ENCODE data around the gene CLIC6. TPM values are rescaled to one million over a fixed set of nuclear protein-coding genes. Genes with fewer than 3 reads are reported as not detected.

CLIC6 gene
- total RNA-seq, 4 donors from 2014 or later = 2.5 to 10.0 (median 3.7) TPM

DNA sequence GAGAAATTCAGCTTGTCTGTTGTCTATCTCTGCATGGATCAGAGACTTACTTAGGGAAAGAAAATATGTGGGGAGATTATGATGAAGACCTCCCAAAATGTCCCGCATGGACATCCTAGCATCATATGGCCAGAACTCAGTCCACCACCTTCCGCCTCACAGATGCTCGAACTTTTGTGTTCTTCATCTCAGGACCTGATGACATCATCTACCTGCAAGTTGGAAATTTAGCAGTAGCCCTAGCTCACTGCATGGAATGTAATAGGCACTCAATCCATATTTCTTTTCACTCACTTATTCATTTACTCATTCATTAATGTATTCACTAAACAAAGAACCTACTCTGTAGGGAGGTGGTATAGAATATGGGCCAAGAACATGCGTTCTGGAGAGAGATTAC lies 96.8 kb downstream of the CLIC6 start:
- WGBS = 90% methylated on average over 4 of the region's 4 CpGs
- no peaks in the 10 kb centered on the region for H3K36me3 ChIP-seq
- TF ChIP-seq POLR2A (IDR thresholded peaks at IDR 0.05) = no peak
- TF ChIP-seq, protein P1, sequence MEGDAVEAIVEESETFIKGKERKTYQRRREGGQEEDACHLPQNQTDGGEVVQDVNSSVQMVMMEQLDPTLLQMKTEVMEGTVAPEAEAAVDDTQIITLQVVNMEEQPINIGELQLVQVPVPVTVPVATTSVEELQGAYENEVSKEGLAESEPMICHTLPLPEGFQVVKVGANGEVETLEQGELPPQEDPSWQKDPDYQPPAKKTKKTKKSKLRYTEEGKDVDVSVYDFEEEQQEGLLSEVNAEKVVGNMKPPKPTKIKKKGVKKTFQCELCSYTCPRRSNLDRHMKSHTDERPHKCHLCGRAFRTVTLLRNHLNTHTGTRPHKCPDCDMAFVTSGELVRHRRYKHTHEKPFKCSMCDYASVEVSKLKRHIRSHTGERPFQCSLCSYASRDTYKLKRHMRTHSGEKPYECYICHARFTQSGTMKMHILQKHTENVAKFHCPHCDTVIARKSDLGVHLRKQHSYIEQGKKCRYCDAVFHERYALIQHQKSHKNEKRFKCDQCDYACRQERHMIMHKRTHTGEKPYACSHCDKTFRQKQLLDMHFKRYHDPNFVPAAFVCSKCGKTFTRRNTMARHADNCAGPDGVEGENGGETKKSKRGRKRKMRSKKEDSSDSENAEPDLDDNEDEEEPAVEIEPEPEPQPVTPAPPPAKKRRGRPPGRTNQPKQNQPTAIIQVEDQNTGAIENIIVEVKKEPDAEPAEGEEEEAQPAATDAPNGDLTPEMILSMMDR (IDR thresholded peaks at IDR 0.05) = no peak
- TF ChIP-seq EP300 (IDR thresholded peaks at IDR 0.05) = no peak
- no peak for TF ChIP-seq POLR2AphosphoS5 (IDR thresholded peaks at IDR 0.05)

DNA sequence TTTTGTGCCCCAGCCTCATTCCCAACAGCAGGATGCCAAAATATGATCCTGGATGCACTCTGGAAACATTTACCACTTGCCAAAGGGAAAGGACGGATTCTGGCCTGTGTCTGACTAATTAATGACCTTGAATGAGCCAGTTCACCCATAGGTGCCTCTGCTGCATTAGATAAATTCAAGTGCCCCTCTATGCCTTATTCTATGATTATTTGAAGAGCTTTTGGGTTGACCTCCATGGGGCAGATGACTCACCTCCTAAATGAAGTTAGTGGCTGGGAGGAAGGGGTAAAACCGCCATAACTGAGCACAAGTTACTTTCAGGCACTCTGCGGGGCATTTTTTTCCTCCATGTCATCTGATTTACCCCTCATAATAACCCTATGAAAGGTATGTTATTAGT lies 98.1 kb downstream of the CLIC6 start:
- Histone ChIP-seq H3K4me1 (no peaks in the 10 kb centered on the region), H3K27ac (no peak overlapping the region), H3K4me3 (no peak overlapping the region), H3K36me3 (no peaks in the 10 kb centered on the region), H3K9me3 (no peaks in the 10 kb centered on the region), H3K27me3 (no peaks in the 10 kb centered on the region)
- WGBS = 89% methylated on average over 3 of the region's 3 CpGs
- DNase-seq (ENCODE audit: low spot score in 2 of 2) = no peak
- TF ChIP-seq POLR2A (IDR thresholded peaks at IDR 0.05) = no peak
- no peak for TF ChIP-seq POLR2AphosphoS5 (IDR thresholded peaks at IDR 0.05)
- TF ChIP-seq EP300 (IDR thresholded peaks at IDR 0.05) = no peak
- TF ChIP-seq, protein P1 (IDR thresholded peaks at IDR 0.05) = no peak

More for the DNA sequence above, 96.8 kb downstream of the CLIC6 start:
- no peak overlapping the region for H3K27ac ChIP-seq
- H3K4me1 ChIP-seq = no peaks in the 10 kb centered on the region
- H3K4me3 ChIP-seq = no peak overlapping the region
- DNase-seq (ENCODE audit: low spot score in 2 of 2) = no peak
- H3K9me3 ChIP-seq = no peaks in the 10 kb centered on the region
- H3K27me3 ChIP-seq = no peaks in the 10 kb centered on the region

Other genes starting within 250 kb of the CLIC6 start
- 1 to 10 TPM in 1 of 4 donors, not detected in 3; 1.2 TPM for gene SMIM34, start 245.0 kb upstream of the CLIC6 start, total RNA-seq
- 1 to 10 TPM in 1 of 4 donors, under 1 TPM in 3; 0.34 to 1.7 (median 0.58) TPM for gene KCNE1, start 156.8 kb upstream of the CLIC6 start, total RNA-seq
- gene RCAN1, start 53.9 kb upstream of the CLIC6 start, total RNA-seq = 10 to 100 TPM in 3 of 4 donors, 1 to 10 TPM in 1; 8.7 to 27.5 (median 22.8) TPM

All from suprapubic skin (tissue), 4 donors.